ENCODE data around the gene SYT2.

The SYT2 gene

DNA sequence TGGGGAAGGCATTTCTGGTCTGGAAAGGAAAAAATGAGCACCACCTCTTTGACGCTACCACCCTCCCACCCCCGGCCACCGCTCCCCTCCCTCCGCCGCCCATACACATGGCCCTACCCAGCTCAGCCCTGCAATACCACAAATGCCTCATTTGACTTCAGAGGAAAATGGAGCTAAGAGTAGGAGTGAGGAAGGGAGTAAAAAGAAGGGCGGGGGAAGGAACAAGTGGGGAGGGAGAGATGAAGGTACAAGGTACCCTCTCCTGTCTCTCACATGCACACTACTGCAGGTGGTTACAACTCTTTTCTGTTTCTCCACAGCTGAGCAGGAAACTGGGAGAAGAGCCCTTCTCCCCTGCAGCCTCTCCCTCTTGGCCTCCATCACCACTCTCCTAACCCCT, 7.1 kb downstream of the SYT2 start:
- DNase-seq: no peak

DNA sequence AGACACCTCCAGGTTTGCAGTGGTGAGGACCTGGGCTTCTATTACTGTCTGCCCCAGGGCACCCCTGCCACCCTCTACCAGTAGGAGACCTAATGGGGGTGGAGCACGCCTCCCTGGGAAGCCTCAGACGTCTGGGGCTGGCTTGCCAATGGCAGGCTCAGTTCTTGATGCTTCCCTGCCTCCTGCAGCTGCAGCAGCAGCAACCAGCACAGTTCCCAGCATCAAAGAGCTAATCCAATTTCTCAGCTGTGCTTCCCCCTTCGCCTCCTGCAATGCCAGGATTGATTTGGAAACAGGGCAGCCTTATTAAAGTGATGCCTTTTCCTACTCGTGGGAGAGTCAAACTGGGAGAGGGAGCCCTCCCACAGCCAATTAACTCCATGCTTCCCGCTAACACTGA, 8.2 kb downstream of the SYT2 start:
- no peak for DNase-seq

DNA sequence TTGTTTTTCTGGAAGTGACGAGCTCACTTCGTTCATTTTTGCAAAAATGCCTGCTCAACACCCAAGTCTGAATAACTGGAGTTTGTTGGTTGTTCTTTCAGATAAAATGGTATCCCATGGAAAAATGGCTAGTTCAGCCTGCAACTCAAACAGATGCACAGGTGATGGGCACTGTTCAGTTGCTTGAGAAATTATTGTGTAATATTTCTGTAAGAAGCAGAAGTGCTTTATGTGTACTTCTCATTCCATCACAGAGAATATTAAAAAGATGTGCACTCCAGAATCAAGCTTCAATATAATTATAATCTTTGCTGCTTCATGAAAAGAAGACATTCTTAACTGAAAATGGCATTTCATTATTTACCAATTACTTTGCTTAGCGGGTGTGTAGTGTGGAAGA, 9.1 kb downstream of the SYT2 start:
- no peak for DNase-seq

DNA sequence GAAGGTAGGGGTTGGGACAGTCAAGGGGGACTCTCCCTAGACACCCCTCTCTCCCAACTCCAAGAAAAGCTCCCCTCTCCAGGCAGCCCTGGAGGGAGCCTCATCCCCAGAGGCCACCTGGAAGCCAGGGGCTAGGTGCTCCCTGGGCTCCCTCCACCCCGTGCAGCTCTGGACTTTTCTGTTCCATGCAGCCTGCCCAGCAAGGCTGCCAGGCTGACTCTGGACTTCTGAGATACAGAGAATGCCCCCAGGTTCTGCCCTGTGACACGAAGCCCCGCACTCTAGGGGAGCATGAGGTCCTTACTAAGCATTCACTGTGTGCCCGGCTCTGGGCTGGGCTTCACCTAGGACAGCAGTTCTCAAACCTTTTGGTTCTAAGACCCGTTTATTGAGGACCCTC, 10.2 kb downstream of the SYT2 start:
- DNase-seq: no peak

DNA sequence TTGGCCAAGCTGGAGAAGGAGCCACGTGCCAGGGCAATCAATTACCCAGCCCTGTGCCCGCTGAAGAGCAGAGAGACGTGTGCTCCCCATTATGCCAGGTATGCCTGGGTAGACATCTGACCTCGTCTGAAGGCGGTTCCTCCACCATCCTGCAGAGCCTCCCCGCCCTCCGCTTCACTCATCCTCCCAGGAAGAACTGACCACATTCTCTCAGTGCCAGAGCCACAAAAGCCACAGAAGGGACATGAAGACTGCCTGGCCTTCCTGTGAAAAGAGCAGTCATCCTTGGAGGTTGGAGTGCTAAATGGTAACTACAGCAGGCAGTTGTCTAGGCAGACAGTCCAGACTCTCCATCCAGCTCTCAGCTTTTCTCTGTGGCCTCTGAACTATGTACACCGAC, 12.0 kb downstream of the SYT2 start:
- DNase-seq: no peak

DNA sequence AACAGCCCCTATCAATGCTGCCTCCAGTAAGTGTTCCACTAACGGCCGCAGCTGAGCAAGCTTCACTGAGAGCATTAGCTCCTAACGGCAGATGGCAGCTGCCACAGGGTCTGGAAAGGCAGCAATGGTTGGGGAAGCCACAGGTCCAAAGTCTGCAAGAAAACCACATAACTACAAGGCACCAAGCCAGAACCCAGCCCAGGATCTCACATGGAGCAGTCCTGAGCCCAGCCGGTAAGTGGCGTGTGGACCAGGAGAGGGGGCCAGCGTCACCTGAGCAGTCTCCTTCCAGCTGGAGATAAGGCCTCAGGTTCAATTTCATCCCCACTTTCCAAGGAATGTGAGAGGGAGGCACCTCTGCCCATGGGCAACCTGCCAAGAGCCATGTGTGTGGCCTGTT, 13.2 kb downstream of the SYT2 start:
- peak in 1 of 3 experiments; percentile 62 for DNase-seq

DNA sequence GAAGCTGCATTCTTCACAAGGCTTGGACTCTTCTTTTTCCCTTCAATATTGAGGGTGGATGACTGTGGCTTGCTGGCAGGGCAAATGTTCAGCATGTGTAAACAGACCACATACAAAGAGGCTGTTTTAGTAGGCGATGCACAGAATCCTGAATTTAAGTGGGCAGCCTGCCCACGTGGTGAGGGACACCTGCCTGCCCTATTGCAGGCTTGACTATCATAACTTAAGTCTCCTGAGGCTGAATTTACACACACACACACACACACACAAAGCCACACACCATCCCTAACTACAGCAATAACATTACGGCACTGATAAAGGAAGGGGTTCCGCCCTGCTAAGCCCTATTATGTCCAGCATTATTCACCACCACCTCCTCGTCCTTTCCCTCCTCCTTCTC, 15.9 kb downstream of the SYT2 start:
- DNase-seq: peak; percentile 31 to 91 (median 68)

DNA sequence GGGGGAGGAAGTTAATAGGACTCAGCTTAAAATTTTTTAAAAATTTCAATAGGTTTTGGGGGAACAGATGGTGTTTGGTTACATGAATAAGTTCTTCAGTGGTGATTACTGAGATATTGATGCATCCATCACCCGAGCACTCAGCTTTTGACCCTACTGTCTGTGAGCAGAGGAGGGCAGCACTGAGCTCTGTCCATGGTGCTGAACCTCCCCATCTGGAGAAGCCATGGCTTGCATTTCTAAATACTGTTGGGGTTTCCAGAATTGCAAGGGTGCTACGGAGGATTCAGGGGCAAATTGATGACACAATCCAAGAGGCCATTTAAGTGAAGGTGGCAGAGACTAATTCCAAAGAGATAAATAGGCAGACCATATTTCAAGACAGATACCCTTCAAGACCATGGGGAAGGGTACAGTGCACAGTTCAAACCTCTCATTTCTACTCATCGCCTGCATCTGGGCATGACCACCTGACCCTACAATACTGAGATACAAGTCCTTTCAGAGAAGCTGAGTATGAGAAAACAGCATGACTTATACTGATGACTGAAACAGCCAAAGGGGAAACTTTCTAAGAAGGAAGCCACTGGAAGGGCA, 17.2 kb downstream of the SYT2 start:
- peak in 2 of 3 experiments; percentile 7 to 28 for DNase-seq

DNA sequence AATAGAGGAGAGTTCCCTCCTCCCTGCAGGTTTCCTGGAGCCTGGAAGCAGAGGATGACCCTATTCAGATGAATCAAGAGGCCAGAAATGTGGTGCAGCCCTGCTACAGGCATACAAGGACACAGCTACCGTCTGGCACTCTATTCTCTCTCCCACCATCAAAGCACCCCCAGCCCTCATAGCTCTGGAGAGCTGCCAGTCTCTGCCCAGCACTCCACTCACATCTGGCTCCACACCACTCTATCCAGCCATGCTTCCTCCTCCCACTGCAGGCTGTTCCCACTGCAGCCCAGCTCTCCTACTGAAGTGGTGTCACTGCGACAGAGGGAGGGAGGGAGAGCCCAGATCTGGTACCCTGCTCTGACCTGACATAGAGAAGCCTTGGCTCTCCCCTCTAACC, 18.4 kb downstream of the SYT2 start:
- peak in 2 of 3 experiments; percentile 31 to 90 for DNase-seq

DNA sequence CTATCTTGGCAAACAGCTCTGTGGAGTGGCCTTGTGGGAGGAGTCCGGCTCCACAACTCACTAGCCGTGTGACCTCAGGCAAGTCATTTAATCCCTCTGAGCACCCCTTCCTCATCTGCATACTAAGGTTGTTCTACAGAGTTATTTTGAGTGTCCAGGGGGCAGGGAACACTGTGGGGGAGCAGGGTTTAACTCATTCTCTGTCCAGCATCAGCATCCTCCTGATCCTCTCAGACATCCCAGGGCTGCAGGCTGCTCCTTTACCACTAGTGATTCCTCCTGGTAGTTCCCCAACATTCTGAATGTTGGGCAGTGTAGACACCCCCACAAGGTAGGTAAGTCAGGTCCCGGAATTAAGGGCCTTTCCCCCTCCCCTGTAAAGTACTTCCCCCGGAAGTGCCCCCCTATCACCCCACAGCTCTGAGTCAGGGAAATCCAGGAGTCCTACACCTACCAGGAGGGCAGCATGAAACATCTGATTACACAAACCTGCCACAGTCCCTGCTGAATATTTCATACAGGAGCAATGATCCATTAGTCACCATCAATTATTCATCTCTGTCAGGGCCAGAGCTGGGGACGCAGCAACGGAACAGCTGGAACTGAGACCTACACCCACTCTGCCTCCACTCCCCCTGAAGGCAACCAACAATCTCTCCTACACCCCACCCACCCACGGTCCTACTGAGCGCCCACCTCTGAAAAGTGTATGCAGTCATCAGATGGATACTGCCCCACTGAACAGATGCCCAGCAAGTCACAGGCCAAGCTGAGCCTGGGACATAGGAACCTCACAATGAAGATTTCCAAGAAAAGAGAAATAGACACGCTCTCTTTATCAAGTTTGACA, 20.5 kb downstream of the SYT2 start:
- no peak for DNase-seq

DNA sequence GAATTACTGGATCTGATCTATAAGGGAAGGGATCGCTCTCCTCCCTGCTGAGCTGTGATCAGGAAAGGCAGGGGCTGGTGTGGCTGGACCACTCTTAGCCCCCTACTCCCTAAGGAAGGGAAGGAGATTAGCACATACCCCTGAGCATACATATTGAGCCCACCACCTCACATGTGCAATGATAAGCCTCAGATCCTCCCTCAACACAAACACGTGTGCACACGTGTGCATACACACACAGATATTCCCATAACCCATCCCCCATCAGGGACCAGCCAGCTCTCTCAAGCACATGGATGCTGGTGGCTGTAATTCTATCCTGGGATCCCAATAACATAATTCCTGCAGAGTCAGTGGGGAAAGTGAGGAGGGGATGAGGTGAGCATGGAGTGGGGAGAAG, 21.2 kb downstream of the SYT2 start:
- DNase-seq: no peak

DNA sequence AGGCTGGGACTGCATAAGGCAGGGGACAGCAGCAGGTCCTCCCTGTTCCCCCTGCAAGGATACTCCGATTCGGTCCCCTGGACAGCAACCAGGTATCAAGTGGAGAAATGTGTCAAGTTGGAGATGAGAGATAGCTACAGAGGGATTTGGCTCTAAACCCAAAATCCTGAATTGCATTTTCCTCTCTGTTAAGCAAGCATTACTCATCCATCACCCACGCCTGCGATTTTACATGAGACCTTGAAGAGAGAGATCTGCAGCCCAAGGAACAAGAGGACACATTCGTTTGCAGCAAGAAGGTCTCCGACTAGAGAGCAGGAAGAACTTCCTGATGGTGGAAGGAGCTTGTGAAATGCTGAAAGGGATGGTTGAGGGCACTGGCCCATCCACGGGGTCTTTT, 21.9 kb downstream of the SYT2 start:
- no peak for DNase-seq

DNA sequence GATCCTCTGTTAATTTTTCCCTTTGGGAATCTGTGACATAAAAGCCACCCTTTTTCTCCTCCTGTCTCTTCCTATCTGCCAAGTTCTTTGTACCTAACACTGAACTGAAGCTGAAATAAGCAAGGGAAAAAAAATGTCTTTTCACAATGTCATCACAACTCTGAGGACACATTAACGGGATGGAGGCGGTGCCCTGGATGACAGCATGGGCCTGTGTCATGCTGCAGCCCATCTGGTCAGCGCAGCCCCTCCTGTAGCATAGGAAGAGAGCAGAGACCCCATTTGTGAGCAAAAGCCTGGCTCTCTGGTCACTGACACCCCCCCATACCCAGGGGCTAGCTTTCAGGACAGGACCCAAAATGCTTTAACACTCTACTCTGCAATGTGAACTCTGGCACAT, 22.5 kb downstream of the SYT2 start:
- no peak for DNase-seq

DNA sequence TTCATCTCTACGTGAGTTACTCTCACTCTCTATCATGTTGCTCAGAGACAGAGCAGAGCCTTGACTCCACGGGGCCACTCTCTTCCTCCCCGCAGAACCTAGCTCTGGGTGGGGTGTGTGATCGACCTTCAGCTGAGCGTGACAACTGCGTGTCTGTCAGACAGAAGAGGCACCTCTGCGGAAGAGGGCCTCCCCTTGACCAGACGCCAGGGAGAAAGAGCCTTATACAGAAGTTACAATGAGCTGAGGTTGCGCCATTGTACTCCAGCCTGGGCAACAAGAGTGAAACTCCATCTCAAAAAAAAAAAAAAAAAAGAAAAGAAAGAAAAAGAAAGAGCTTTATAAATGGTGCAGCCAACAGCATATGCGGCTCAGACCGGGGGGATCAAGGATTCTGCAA, 22.9 kb downstream of the SYT2 start:
- DNase-seq: no peak

DNA sequence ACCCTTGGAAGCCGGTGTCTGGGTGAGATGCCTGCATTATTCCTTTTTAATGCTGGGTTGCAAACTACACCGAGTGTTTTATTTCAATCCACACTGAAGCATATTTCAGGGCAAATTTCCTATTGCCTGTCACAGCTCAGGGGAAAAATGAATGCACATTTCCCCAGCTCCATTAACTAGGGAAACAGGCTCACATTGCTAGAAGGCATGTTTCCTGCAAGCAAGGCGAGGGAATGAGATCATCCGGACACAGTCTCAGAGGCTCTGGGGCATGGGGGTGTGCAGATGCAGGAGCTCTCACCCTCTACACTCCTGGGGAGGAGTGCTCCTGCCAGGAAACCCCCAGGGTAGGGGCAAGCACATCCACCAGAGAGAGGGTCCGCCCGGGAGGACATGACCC, 24.6 kb downstream of the SYT2 start:
- DNase-seq: no peak

DNA sequence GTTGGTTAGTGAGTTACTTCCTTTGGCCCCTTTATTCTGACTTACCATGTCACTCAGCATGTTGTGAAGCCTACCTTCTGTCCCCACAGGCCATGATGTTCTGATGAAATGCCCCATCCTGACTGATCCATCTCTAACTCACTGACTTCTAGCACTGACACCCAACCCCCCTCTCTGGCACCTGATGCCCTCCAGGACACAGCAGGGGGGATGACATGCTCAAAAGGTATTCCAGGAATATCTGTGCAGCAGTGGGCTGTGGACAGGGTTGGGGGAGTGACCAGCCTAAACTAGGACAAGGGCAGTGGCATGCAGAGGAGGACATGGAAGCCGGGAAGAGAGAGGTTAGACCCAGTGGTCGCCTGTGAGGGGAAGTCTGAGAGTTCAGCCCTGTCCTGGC, 25.5 kb downstream of the SYT2 start:
- peak in 2 of 3 experiments; percentile 46 to 81 for DNase-seq

DNA sequence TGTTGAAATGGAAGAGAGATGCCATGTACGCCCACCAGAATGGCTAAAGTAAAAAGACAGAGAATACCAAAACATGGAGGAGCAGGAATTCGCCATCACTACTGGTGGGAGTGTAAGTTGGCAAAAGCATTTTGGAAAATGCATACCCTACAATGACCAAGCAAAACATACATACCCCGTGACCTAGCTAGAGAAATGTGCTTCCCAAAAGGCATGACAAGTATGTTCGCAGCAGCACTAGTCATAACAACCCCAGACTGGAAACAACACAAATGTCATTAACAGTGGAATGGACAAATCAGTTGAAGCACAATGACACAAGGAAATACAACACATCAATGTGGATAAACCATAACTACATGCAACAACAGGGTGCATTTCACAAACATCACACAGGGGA, 27.2 kb downstream of the SYT2 start:
- DNase-seq: no peak

DNA sequence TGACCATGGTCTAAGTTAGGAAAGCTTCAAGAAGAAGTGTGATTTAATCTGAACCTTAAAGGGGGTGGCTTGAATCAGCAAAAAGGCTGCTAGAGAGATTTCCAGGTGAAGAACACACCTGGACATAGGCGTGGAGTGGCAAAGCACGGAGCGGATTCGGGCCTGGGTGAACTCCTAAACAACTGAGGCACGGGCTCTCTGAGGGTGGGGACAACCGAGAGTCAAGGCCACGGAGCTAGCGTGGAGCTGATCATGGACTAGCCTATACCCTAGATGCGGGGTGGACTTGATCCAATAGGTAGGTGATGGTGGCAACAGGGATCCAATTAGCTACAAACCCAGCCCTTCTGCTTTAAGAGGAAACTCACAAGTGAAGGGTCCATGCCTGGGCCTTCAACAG, 27.8 kb downstream of the SYT2 start:
- DNase-seq: no peak

DNA sequence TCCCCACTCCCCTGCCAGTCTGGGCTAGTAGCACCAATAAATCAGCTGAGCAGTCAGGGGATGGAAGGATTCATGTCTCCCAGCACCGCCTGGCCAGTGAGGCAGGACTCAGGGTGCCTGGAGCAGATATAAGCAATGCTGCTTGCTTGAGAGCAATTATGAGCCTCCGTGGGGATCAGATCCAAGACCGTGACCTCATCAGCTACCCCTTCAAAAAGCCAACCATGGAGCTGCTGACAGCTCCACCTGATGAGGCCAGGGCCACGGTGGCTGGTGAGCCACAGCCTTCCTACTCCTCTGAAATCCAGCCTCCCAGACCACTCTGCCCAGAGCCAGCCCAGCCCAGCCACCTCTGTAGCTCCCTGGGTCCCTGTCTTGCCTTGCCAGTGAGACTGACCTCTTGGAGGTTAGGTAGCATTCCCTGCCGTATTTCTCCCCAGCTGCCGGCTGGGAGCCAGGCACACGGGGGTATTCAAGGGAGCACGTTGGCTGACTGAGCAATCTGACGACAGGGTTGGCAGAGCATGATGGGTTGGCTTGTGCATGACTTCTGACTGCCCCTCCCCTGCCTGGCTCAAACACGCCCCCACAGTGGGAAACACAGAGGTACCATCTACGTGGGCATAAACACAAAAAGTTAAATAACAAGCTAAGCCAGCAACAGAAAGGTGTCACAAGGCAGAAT, 28.4 kb downstream of the SYT2 start:
- DNase-seq: no peak

DNA sequence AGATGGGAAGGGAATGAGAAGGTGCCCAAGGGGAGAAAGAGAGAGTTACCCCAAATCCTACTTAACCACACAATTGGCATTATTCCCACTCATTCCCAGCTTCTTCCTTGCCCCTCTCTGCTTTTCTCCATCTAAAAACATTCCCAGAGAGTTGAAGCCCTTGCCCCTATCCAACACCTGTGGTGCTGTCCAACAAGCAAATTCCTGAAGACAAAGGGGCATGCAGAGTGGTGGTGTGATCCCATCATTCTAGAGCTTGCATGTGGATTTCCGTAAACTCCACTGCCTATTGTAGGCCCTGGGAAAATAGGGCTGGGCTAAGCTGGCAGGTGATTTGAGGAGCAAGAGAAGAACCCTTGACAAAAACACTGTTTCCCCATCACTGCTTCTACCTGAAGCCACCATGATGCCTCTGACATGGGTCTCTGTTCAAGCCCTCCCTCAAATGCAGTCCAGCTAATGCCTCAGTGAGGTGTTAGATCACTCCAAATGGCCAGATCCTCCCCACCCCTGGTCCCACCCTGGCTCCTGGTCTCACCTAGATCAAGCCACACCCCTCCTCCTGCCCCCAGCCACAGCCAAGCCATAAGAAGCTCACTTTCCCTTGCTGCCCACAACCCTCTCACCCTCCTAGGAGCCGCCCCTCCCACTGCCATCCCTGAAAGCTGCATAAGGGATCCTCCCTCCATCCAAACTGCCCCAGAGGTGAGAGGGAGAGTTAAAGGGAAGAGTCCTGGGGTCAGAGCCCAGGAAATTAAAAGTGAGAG, 29.5 kb downstream of the SYT2 start:
- no peak for DNase-seq

DNA sequence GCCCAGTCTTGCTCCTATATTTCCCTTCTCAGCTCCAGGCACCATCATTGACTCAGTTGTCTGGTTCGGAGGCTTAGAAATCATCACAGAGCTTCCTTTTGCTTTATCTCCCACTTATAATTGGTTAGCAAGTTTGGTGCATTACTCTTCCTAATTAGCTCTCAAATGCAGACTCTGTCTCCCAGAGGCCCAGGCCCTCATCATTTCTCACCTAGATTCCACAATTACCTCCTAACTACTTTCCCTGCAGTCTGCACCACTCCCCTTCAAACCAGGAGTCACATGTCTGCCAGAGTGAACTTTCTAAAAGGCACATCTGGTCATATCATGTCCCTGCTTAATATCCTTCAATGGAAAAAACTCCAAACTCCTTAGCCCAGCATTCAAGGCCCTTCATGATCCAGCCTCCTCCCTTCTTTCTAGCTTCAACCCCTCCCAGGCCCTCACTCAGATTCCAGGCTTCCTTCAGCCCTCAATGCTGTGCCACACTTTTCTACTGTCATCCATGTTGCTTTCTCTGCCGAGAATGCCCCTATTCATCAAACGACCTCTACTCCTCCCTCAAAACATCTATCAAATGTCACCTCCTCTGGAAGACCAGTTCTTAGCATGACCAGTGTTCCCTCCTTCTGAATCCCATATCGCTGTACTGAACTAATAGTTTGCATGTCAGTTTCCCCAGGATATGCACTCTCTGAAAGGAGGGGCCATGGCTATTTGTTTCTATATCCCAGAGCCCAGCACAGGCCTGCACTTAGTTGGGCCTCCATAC, 30.7 kb downstream of the SYT2 start:
- DNase-seq: no peak

DNA sequence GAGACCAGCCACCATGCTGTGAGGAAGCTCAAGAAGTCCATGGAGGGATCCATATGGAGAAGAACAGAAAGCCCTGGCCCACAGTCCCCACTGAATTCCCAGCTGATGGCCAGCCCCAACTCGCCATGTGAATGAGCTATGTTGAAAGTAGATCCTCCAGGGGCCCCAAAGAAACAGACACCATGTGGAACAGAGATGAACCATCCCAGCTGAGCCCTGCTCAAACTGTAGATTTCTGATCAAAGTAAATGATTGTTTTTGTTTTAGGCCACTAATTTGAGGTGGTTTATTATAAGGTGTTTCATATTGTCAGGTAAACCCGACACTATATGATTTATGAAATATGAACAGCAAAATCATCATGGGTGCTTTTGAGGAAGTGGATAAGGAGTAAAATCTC, 32.8 kb downstream of the SYT2 start:
- DNase-seq: no peak

DNA sequence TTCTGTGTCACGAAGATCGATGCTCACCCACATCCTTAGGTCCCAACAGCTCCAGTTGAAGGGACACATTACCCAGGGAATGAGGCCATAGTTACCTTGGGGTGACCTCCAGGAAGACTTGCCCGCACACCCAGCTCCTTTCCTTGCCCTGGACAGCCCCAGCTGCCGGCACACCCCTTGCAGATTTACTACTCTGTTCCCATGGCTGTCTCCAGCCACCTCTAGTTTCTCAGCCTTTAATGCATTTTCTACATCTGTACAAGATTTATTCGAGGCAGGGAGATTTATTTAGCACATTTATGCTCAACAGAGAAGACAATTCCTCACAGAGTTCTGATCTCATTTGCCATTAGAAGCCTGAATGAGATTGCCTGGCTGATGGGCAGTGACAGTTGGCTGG, 36.7 kb downstream of the SYT2 start:
- no peak for DNase-seq
